K562 (cell line): ENCODE results near the gene CELA3A. TPM values are rescaled to one million over a fixed set of nuclear protein-coding genes. Genes with fewer than 3 reads are reported as not detected.

ENCODE experiments used
- polyA plus RNA-seq, 8 experiments: library from polyadenylated mRNA; depleted of rRNA in 4 of 8; stranded (reverse) in 5 of 8; unstranded in 3 of 8; fragments of >200 nt; fragmentation: Nextera tagmentation in 2 of 8; fragmentation: Illumina TruSeq in 1 of 8; extraction: Ambion mirVana in 2 of 8; extraction: Trizol in 1 of 8; gene quantifications; 2 replicates each; pipeline versions ENCODE4 v1.2.1 to v1.2.3, GENCODE V29; 2011 to 2014; ENCODE audit warnings: inconsistent platforms in 1 of 8, missing spikeins in 1 of 8
- total RNA-seq, 7 experiments: library from RNA; depleted of rRNA in 6 of 7; stranded (reverse); fragments of >200 nt in 6 of 7; fragmentation: Illumina TruSeq in 2 of 7; extraction: Trizol in 2 of 7; gene quantifications; 2 replicates each; pipeline versions ENCODE4 v1.2.1 to v1.2.3, GENCODE V29; 2011 to 2021; ENCODE audit warnings: low replicate concordance in 1 of 7
- TF ChIP-seq, protein P1 (sequence below): fragments of 450-650 bp; IDR thresholded peaks from 2 replicates; pipeline ENCODE4 v1.6.1; 2016; ENCODE audit warnings: mild to moderate bottlenecking, moderate library complexity

The CELA3A gene
- total and polyA plus RNA-seq, 9 of the 15 experiments (the other 6 are each of a cell fraction or from before 2014, with no cell fraction given): 5.4 TPM; not detected in 8

DNA sequence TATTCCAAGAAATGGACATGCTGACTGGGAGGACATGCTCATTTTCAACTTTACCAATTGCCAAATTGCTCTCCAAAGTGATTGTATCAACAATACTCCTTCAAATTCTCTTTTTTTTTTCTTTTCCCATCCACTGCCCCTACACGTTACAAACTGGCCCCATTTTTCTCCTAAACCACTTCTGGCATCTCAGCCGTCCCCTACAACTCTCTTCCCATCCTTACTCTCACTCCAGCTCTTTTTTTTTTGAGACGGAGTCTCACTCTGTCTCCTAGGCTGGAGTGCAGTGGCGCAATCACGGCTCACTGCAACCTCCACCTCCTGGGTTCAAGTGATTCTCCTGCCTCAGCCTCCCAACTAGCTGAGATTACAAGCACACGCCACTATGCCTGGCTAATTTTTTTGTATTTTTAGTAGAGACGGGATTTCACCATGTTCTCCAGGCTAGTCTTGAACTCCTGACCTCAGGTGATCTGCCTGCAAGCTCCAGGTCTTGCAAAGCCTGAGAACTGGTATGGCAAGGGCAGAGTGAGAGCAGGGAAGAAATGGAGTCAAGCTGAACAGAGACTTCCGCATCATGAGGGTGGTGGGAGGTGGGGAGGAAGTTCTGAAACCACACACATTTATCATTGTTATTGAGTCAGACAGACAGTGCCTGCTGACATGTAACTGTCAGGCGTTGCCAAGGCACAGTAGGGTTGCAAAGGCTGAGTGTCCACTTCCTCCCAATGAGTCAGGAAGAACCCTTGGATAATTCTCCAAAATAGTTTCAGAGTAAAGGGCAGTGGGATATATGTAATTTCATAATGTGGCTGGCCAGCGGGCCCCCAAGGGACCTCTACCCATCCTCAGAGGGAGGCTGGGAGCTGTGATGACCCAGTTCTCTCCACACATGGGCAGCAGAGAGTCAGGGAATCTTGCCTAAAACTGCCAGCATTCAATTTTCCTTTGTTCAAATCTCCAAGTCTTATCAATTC, 17.4 kb downstream of the CELA3A start (continued):
- TF ChIP-seq, protein P1, sequence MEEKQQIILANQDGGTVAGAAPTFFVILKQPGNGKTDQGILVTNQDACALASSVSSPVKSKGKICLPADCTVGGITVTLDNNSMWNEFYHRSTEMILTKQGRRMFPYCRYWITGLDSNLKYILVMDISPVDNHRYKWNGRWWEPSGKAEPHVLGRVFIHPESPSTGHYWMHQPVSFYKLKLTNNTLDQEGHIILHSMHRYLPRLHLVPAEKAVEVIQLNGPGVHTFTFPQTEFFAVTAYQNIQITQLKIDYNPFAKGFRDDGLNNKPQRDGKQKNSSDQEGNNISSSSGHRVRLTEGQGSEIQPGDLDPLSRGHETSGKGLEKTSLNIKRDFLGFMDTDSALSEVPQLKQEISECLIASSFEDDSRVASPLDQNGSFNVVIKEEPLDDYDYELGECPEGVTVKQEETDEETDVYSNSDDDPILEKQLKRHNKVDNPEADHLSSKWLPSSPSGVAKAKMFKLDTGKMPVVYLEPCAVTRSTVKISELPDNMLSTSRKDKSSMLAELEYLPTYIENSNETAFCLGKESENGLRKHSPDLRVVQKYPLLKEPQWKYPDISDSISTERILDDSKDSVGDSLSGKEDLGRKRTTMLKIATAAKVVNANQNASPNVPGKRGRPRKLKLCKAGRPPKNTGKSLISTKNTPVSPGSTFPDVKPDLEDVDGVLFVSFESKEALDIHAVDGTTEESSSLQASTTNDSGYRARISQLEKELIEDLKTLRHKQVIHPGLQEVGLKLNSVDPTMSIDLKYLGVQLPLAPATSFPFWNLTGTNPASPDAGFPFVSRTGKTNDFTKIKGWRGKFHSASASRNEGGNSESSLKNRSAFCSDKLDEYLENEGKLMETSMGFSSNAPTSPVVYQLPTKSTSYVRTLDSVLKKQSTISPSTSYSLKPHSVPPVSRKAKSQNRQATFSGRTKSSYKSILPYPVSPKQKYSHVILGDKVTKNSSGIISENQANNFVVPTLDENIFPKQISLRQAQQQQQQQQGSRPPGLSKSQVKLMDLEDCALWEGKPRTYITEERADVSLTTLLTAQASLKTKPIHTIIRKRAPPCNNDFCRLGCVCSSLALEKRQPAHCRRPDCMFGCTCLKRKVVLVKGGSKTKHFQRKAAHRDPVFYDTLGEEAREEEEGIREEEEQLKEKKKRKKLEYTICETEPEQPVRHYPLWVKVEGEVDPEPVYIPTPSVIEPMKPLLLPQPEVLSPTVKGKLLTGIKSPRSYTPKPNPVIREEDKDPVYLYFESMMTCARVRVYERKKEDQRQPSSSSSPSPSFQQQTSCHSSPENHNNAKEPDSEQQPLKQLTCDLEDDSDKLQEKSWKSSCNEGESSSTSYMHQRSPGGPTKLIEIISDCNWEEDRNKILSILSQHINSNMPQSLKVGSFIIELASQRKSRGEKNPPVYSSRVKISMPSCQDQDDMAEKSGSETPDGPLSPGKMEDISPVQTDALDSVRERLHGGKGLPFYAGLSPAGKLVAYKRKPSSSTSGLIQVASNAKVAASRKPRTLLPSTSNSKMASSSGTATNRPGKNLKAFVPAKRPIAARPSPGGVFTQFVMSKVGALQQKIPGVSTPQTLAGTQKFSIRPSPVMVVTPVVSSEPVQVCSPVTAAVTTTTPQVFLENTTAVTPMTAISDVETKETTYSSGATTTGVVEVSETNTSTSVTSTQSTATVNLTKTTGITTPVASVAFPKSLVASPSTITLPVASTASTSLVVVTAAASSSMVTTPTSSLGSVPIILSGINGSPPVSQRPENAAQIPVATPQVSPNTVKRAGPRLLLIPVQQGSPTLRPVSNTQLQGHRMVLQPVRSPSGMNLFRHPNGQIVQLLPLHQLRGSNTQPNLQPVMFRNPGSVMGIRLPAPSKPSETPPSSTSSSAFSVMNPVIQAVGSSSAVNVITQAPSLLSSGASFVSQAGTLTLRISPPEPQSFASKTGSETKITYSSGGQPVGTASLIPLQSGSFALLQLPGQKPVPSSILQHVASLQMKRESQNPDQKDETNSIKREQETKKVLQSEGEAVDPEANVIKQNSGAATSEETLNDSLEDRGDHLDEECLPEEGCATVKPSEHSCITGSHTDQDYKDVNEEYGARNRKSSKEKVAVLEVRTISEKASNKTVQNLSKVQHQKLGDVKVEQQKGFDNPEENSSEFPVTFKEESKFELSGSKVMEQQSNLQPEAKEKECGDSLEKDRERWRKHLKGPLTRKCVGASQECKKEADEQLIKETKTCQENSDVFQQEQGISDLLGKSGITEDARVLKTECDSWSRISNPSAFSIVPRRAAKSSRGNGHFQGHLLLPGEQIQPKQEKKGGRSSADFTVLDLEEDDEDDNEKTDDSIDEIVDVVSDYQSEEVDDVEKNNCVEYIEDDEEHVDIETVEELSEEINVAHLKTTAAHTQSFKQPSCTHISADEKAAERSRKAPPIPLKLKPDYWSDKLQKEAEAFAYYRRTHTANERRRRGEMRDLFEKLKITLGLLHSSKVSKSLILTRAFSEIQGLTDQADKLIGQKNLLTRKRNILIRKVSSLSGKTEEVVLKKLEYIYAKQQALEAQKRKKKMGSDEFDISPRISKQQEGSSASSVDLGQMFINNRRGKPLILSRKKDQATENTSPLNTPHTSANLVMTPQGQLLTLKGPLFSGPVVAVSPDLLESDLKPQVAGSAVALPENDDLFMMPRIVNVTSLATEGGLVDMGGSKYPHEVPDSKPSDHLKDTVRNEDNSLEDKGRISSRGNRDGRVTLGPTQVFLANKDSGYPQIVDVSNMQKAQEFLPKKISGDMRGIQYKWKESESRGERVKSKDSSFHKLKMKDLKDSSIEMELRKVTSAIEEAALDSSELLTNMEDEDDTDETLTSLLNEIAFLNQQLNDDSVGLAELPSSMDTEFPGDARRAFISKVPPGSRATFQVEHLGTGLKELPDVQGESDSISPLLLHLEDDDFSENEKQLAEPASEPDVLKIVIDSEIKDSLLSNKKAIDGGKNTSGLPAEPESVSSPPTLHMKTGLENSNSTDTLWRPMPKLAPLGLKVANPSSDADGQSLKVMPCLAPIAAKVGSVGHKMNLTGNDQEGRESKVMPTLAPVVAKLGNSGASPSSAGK: no peak
